Loucy (cell line): ENCODE results near the gene HTR2A.

Experiments used
- H2AFZ ChIP-seq: fragments of 200-600 bp; sonication (generic); 2 replicates; pipeline ENCODE4 v1.6.0; 2016; ENCODE audit warnings: antibody characterized with exemption, mild to moderate bottlenecking, low read length, moderate library complexity
- H3F3A ChIP-seq: fragments of 200-600 bp; 2 replicates; pipeline ENCODE4 v1.6.0; 2016; ENCODE audit warnings: antibody characterized with exemption, low read depth, mild to moderate bottlenecking
- H3K27me3 ChIP-seq: fragments of 200-600 bp; sonication (generic); 2 replicates; pipeline ENCODE4 v1.6.1; 2014; ENCODE audit warnings: low read length, mild to moderate bottlenecking; ENCODE audit not compliant: insufficient read depth, poor library complexity, severe bottlenecking
- H3K36me3 ChIP-seq: fragments of 200-600 bp; sonication (generic); 2 replicates; pipeline ENCODE4 v1.6.1; 2016; ENCODE audit warnings: low read length; ENCODE audit not compliant: insufficient read depth
- H3K4me1 ChIP-seq: fragments of 200-600 bp; sonication (generic); 2 replicates; pipeline ENCODE4 v1.5.1; 2014; ENCODE audit warnings: low read length, mild to moderate bottlenecking; ENCODE audit not compliant: insufficient read depth, poor library complexity, severe bottlenecking
- H3K4me2 ChIP-seq: fragments of 200-600 bp; sonication (generic); 2 replicates; pipeline ENCODE4 v1.6.0; 2014; ENCODE audit warnings: antibody characterized with exemption, low read length, low read depth, mild to moderate bottlenecking; ENCODE audit not compliant: poor library complexity, severe bottlenecking
- H3K4me3 ChIP-seq: fragments of 200-600 bp; sonication (generic); 2 replicates; pipeline ENCODE4 v1.5.1; 2014; ENCODE audit warnings: low read length, mild to moderate bottlenecking, mixed read lengths; ENCODE audit not compliant: poor library complexity, severe bottlenecking
- H3K79me2 ChIP-seq: fragments of 200-600 bp; sonication (generic); 2 replicates; pipeline ENCODE4 v1.6.1; 2014; ENCODE audit warnings: low read length; ENCODE audit not compliant: insufficient read depth
- H3K9ac ChIP-seq: fragments of 200-600 bp; sonication (generic); 2 replicates; pipeline ENCODE4 v1.6.0; 2014; ENCODE audit warnings: mild to moderate bottlenecking, low read depth, low read length, moderate library complexity; ENCODE audit not compliant: poor library complexity, severe bottlenecking
- H3K9me2 ChIP-seq: fragments of 200-600 bp; sonication (generic); replicated peaks from 2 replicates; pipeline ENCODE4 v1.6.1; 2016; ENCODE audit warnings: low read depth, low read length, mixed read lengths
- H3K9me3 ChIP-seq: fragments of 200-600 bp; sonication (generic); 2 replicates; pipeline ENCODE4 v1.6.1; 2014; ENCODE audit warnings: mild to moderate bottlenecking, antibody characterized with exemption, low read length, low read depth; ENCODE audit not compliant: insufficient read depth
- H4K20me1 ChIP-seq: fragments of 200-600 bp; sonication (generic); 2 replicates; pipeline ENCODE4 v1.6.0; 2014; ENCODE audit warnings: antibody characterized with exemption, low read length, mild to moderate bottlenecking; ENCODE audit not compliant: insufficient read depth, poor library complexity, severe bottlenecking
- EZH2phosphoT487 ChIP-seq: fragments of 200-600 bp; IDR thresholded peaks from 2 replicates; pipeline ENCODE4 v1.6.1; 2018; ENCODE audit warnings: antibody characterized with exemption, mild to moderate bottlenecking, moderate library complexity, borderline replicate concordance
- TF ChIP-seq, protein P1 (sequence below): fragments of 200-600 bp; sonication (generic); conservative IDR thresholded peaks from 2 replicates; pipeline ENCODE4 v1.5.1; 2014; ENCODE audit warnings: mild to moderate bottlenecking, antibody characterized with exemption, low read length

The HTR2A gene

GRCh38 chr13:46855664-46856063 lies 41.2 kb downstream of the HTR2A start:
- Histone ChIP-seq H3K4me1 (no peaks in the 10 kb centered on the region), H3K4me2 (no peak overlapping the region), H4K20me1 (no peaks in the 10 kb centered on the region), H3K9me3 (no peaks in the 10 kb centered on the region), H3K79me2 (no peaks in the 10 kb centered on the region), H3K9ac (no peak overlapping the region), H3K27me3 (no peaks in the 10 kb centered on the region), H2AFZ (no peak overlapping the region), H3K4me3 (no peak overlapping the region), H3F3A (no peaks in the 10 kb centered on the region), H3K9me2 (no peaks in the 10 kb centered on the region), H3K36me3 (no peaks in the 10 kb centered on the region)
- TF ChIP-seq, protein P1, sequence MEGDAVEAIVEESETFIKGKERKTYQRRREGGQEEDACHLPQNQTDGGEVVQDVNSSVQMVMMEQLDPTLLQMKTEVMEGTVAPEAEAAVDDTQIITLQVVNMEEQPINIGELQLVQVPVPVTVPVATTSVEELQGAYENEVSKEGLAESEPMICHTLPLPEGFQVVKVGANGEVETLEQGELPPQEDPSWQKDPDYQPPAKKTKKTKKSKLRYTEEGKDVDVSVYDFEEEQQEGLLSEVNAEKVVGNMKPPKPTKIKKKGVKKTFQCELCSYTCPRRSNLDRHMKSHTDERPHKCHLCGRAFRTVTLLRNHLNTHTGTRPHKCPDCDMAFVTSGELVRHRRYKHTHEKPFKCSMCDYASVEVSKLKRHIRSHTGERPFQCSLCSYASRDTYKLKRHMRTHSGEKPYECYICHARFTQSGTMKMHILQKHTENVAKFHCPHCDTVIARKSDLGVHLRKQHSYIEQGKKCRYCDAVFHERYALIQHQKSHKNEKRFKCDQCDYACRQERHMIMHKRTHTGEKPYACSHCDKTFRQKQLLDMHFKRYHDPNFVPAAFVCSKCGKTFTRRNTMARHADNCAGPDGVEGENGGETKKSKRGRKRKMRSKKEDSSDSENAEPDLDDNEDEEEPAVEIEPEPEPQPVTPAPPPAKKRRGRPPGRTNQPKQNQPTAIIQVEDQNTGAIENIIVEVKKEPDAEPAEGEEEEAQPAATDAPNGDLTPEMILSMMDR = no peak
- no peak for TF ChIP-seq EZH2phosphoT487

- Histone ChIP-seq H2AFZ (no peak overlapping the region), H3K79me2 (no peaks in the 10 kb centered on the region), H3K27me3 (no peaks in the 10 kb centered on the region), H3K4me1 (no peaks in the 10 kb centered on the region), H3K4me2 (no peak overlapping the region), H3K36me3 (no peaks in the 10 kb centered on the region), H3K9me3 (no peaks in the 10 kb centered on the region), H3K4me3 (no peak overlapping the region), H3F3A (no peaks in the 10 kb centered on the region), H4K20me1 (no peaks in the 10 kb centered on the region), H3K9me2 (no peaks in the 10 kb centered on the region), H3K9ac (no peak overlapping the region)
- TF ChIP-seq, protein P1 = no peak
- no peak for TF ChIP-seq EZH2phosphoT487
Observed at GRCh38 chr13:46855166-46855565, 41.7 kb downstream of the HTR2A start.

DNA sequence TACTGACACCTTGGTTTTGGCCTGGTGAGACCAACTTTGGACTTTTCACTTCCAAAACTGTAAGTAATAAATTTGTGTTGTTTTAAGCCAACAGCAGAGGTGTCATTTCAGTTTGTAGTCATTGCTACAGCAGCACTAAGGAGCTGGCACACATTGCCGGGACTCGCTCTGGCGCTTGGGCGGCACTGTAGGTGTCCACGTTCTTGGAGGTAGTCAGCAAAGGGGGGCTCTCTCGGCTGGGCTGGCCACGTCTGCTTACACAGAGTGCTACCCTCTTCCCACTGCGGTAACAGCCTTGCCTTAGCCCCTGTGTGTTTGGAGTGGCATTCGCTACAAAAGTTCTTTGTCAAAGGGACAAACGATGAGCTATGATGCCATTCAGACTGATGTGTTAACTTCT lies 44.7 kb downstream of the HTR2A start:
- H4K20me1 ChIP-seq = no peaks in the 10 kb centered on the region
- no peak overlapping the region for H3K4me3 ChIP-seq
- no peak overlapping the region for H2AFZ ChIP-seq
- no peaks in the 10 kb centered on the region for H3K9me2 ChIP-seq
- H3K9me3 ChIP-seq = no peaks in the 10 kb centered on the region
- H3K4me2 ChIP-seq = no peak overlapping the region
- no peaks in the 10 kb centered on the region for H3F3A ChIP-seq
- H3K27me3 ChIP-seq = no peaks in the 10 kb centered on the region
- TF ChIP-seq, protein P1 = no peak
- TF ChIP-seq EZH2phosphoT487 = no peak
- no peak overlapping the region for H3K9ac ChIP-seq
- no peaks in the 10 kb centered on the region for H3K4me1 ChIP-seq
- H3K79me2 ChIP-seq = no peaks in the 10 kb centered on the region
- no peaks in the 10 kb centered on the region for H3K36me3 ChIP-seq
